Left cardiac atrium (tissue), 4 donors: ENCODE data around the gene ELL. TPM values are rescaled to one million over a fixed set of nuclear protein-coding genes. Genes with fewer than 3 reads are reported as not detected.

Source experiments
- ATAC-seq, 2 donors: fragments of 200-7000 bp; cut with Tn5 transposase; one replicate each; pipeline ENCODE4 v1.9.1; 2020; ENCODE audit warnings: mild to moderate bottlenecking in 2 of 2, moderate library complexity in 2 of 2
- DNase-seq: peaks from one replicate; pipeline ENCODE4 v3.0.0-alpha.2; 2020
- intact Hi-C, 2 donors: fragments of 100-400 bp; cut with DNase I; formaldehyde crosslinking; loops; one replicate each; pipeline versions ENCODE4 v1.14.1 to v1.15.1; 2022 to 2023
- total RNA-seq, 2 donors: library from RNA; stranded (reverse); fragmentation: NEBNext Ultra II Directional; extraction: Animal tissue kit (Norgen Biotek cat#: 25700); gene quantifications; one replicate each; pipeline ENCODE4 v1.2.1, GENCODE V29; 2021
- donor health status: DM: no; HTN: yes; CAD: no.
- donor health status: DM: no; HTN: yes; CAD: no; lungs with severe emphysema.
- donor health status: DM: yes; HTN: yes; CAD: no.
- donor health status: Dilated cardiomyopathy.

Gene ELL
- total RNA-seq, 2 donors from 2014 or later: 10.8 to 18.7 TPM

- DNase-seq: no peak
- no peak for ATAC-seq
These were observed 26.5 kb downstream of the ELL start for GRCh38 chr19:18495204-18495911.

GRCh38 chr19:18494267-18494607 lies 27.6 kb downstream of the ELL start:
- no peak for ATAC-seq
- intact Hi-C loops: no loop called here
- DNase-seq: no peak

More at GRCh38 chr19:18495204-18495911, 26.5 kb downstream of the ELL start:
- intact Hi-C loops: no loop called here

- ATAC-seq (peak in 1 of 2 donors; percentile 50), DNase-seq (no peak)
- intact Hi-C loops: no loop called here
These were observed 28.2 kb downstream of the ELL start for GRCh38 chr19:18493440-18494266.

- intact Hi-C loops: no loop called here
- ATAC-seq (peak; percentile 47 to 70), DNase-seq (no peak)
These were observed 29.6 kb downstream of the ELL start for GRCh38 chr19:18491995-18492953.

- intact Hi-C loops: no loop called here
- ATAC-seq (no peak), DNase-seq (no peak)
These were observed 31.1 kb downstream of the ELL start for GRCh38 chr19:18490728-18491127.

GRCh38 chr19:18489627-18490184 lies 32.2 kb downstream of the ELL start:
- intact Hi-C loops: loop anchor here in 1 of 2 donors (2.0 kb wide), 1 partner anchor 31 kb away; no protein-coding TSS in a partner anchor
- ATAC-seq (no peak), DNase-seq (no peak)

GRCh38 chr19:18488838-18489626 lies 32.8 kb downstream of the ELL start:
- intact Hi-C loops: loop anchor here in 1 of 2 donors (2.0 kb wide), 1 partner anchor 32 kb away; no protein-coding TSS in a partner anchor
- DNase-seq (no peak), ATAC-seq (peak in 1 of 2 donors; percentile 20)

GRCh38 chr19:18488403-18488723 lies 33.5 kb downstream of the ELL start:
- intact Hi-C loops: loop anchor here in 1 of 2 donors (2.0 kb wide), 1 partner anchor 32 kb away; no protein-coding TSS in a partner anchor

GRCh38 chr19:18487576-18488402 lies 34.1 kb downstream of the ELL start:
- DNase-seq (no peak), ATAC-seq (no peak)
- intact Hi-C loops: loop anchor here in 1 of 2 donors (2.0 kb wide), 1 partner anchor 33 kb away; no protein-coding TSS in a partner anchor

More at GRCh38 chr19:18488403-18488723, 33.5 kb downstream of the ELL start:
- no peak for DNase-seq
- ATAC-seq: no peak

GRCh38 chr19:18486746-18487145 lies 35.1 kb downstream of the ELL start:
- DNase-seq (no peak), ATAC-seq (no peak)
- intact Hi-C loops: no loop called here

- DNase-seq (no peak), ATAC-seq (no peak)
- intact Hi-C loops: no loop called here
These were observed 36.9 kb downstream of the ELL start for GRCh38 chr19:18484992-18485391.

GRCh38 chr19:18483119-18483890 lies 38.6 kb downstream of the ELL start:
- intact Hi-C loops: no loop called here
- ATAC-seq: no peak

GRCh38 chr19:18481505-18482222 lies 40.2 kb downstream of the ELL start:
- no peak for ATAC-seq
- no peak for DNase-seq
- intact Hi-C loops: no loop called here

More at GRCh38 chr19:18483119-18483890, 38.6 kb downstream of the ELL start:
- DNase-seq: no peak

GRCh38 chr19:18480006-18480691 lies 41.7 kb downstream of the ELL start:
- intact Hi-C loops: no loop called here
- ATAC-seq: peak; percentile 63 to 67
- peak; percentile 79 for DNase-seq
